Measurements from ENCODE around the gene S100A3. TPM values are rescaled to one million over a fixed set of nuclear protein-coding genes. Genes with fewer than 3 reads are reported as not detected.

The S100A3 gene
- polyA plus RNA-seq, 3 donors: 0.31 to 0.54 TPM; not detected in 1

- H3K9ac ChIP-seq (ENCODE audit: insufficient read depth, low read length, poor library complexity, severe bottlenecking): no peak overlapping the region
- no peak overlapping the region for H3K4me3 Mint-ChIP-seq
- intact Hi-C loops (cut with micrococcal nuclease): loop anchor here (2.0 to 10.0 kb wide), 6 partner anchors 37 to 477 kb away; partner anchors contain the start of genes RAB13 (in 1 of the 2), S100A14 (in 1 of the 2), S100A2 (in 1 of the 2) and S100A3 (in 1 of the 2)
- H2AFZ ChIP-seq (ENCODE audit: insufficient read depth, low read depth, low read length, poor library complexity, severe bottlenecking): no peak overlapping the region
- H3K4me1 Mint-ChIP-seq: peaks cover 35% of the 10 kb centered on the region
- no peak overlapping the region for H3K4me3 ChIP-seq (replicated peaks in 1 of 3; ENCODE audit: low read depth in 2 of 3, low read length in 3 of 3)
- H3K4me1 ChIP-seq (ENCODE audit: control insufficient read depth in 1 of 2, insufficient read depth in 2 of 2, low read length in 2 of 2): peaks cover 23 to 30% of the 10 kb centered on the region in 2 donors
- H4K20me1 ChIP-seq (ENCODE audit: insufficient read depth, low read length): no peaks in the 10 kb centered on the region
- H3K27me3 ChIP-seq (ENCODE audit: control insufficient read depth in 2 of 2, insufficient read depth in 2 of 2, low read length in 2 of 2): no peaks in the 10 kb centered on the region
- no peak overlapping the region for H3K27ac Mint-ChIP-seq
- DNase-seq: peak; percentile 24 to 43 (median 29)
- no peaks in the 10 kb centered on the region for H3K36me3 Mint-ChIP-seq
- no peak overlapping the region for H3K27ac ChIP-seq (ENCODE audit: low read depth in 1 of 2, low read length in 2 of 2)
- H3K27me3 Mint-ChIP-seq (ENCODE audit: low read depth in 3 of 3): peaks cover 0 to 9% (median 3%) of the 10 kb centered on the region in 3 donors
- H3K9me3 ChIP-seq (replicated peaks in 1 of 2; ENCODE audit: control insufficient read depth in 1 of 2, insufficient read depth in 1 of 2, low read length in 2 of 2): no peaks in the 10 kb centered on the region
- WGBS (ENCODE audit: insufficient coverage): no CpG with 5 or more reads among the region's 4 CpGs
- H3K79me2 ChIP-seq (ENCODE audit: insufficient read depth, low read length): no peaks in the 10 kb centered on the region
- no peak overlapping the region for H3K4me2 ChIP-seq (replicated peaks; ENCODE audit: extremely low read depth, low read length, poor library complexity, severe bottlenecking)
- TF ChIP-seq, protein P1, sequence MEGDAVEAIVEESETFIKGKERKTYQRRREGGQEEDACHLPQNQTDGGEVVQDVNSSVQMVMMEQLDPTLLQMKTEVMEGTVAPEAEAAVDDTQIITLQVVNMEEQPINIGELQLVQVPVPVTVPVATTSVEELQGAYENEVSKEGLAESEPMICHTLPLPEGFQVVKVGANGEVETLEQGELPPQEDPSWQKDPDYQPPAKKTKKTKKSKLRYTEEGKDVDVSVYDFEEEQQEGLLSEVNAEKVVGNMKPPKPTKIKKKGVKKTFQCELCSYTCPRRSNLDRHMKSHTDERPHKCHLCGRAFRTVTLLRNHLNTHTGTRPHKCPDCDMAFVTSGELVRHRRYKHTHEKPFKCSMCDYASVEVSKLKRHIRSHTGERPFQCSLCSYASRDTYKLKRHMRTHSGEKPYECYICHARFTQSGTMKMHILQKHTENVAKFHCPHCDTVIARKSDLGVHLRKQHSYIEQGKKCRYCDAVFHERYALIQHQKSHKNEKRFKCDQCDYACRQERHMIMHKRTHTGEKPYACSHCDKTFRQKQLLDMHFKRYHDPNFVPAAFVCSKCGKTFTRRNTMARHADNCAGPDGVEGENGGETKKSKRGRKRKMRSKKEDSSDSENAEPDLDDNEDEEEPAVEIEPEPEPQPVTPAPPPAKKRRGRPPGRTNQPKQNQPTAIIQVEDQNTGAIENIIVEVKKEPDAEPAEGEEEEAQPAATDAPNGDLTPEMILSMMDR (IDR thresholded peaks at IDR 0.05): peak; percentile 67
- no peaks in the 10 kb centered on the region for H3K36me3 ChIP-seq (replicated peaks in 1 of 2; ENCODE audit: control insufficient read depth in 1 of 2, insufficient read depth in 2 of 2, low read length in 2 of 2)
- H3K9me3 Mint-ChIP-seq: no peaks in the 10 kb centered on the region
Observed at GRCh38 chr1:153509729-153510354, 39.2 kb downstream of the S100A3 start.

DNA sequence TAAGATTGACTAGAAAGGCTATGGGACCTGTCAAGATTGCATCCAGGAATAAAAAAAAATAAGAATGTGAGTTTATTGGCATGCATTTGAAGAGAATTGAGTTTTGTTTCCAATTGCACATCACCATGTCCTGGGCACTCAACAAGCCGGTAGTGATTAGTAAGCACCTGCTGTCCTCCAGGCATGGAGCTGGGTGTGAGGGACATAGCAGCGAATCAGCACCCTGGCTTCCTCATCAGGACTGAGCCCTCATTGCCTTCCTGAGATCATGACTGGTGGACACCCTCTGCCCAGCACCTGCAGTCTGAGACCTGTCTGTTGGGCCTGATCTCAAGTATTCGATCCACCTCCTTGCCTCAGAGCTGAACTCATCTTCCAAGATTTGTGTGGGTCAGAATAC, 40.0 kb downstream of the S100A3 start:
- intact Hi-C loops (cut with micrococcal nuclease): no loop called here
- 92% methylated on average over 3 of the region's 3 CpGs for WGBS (ENCODE audit: insufficient coverage)
- H3K27ac Mint-ChIP-seq: peak overlapping the region in 1 of 7 donors; percentile 21

More for the DNA sequence above, 40.0 kb downstream of the S100A3 start:
- H3K4me3 Mint-ChIP-seq: no peak overlapping the region
- Histone ChIP-seq H3K79me2 (ENCODE audit: insufficient read depth, low read length) (no peaks in the 10 kb centered on the region), H3K4me3 (replicated peaks in 1 of 3; ENCODE audit: low read depth in 2 of 3, low read length in 3 of 3) (no peak overlapping the region), H3K27me3 (ENCODE audit: control insufficient read depth in 2 of 2, insufficient read depth in 2 of 2, low read length in 2 of 2) (no peaks in the 10 kb centered on the region), H4K20me1 (ENCODE audit: insufficient read depth, low read length) (no peaks in the 10 kb centered on the region), H3K36me3 (replicated peaks in 1 of 2; ENCODE audit: control insufficient read depth in 1 of 2, insufficient read depth in 2 of 2, low read length in 2 of 2) (no peaks in the 10 kb centered on the region), H3K9ac (ENCODE audit: insufficient read depth, low read length, poor library complexity, severe bottlenecking) (no peak overlapping the region), H3K9me3 (replicated peaks in 1 of 2; ENCODE audit: control insufficient read depth in 1 of 2, insufficient read depth in 1 of 2, low read length in 2 of 2) (no peaks in the 10 kb centered on the region), H3K4me2 (replicated peaks; ENCODE audit: extremely low read depth, low read length, poor library complexity, severe bottlenecking) (no peak overlapping the region), H3K27ac (ENCODE audit: low read depth in 1 of 2, low read length in 2 of 2) (no peak overlapping the region), H3K4me1 (ENCODE audit: control insufficient read depth in 1 of 2, insufficient read depth in 2 of 2, low read length in 2 of 2) (peaks cover 15 to 22% of the 10 kb centered on the region in 2 donors), H2AFZ (ENCODE audit: insufficient read depth, low read depth, low read length, poor library complexity, severe bottlenecking) (no peak overlapping the region)
- no peak for DNase-seq
- H3K27me3 Mint-ChIP-seq (ENCODE audit: low read depth in 3 of 3): peaks cover 0 to 9% (median 3%) of the 10 kb centered on the region in 3 donors
- H3K36me3 Mint-ChIP-seq: no peaks in the 10 kb centered on the region
- H3K9me3 Mint-ChIP-seq: no peaks in the 10 kb centered on the region
- peaks cover 27% of the 10 kb centered on the region for H3K4me1 Mint-ChIP-seq
- TF ChIP-seq, protein P1 (IDR thresholded peaks at IDR 0.05): no peak
